GM18909 (cell line): ENCODE data around the gene CD33.

Source experiments
- ATAC-seq: cut with Tn5 transposase; IDR thresholded peaks from one replicate; pipeline ENCODE4 v1.9.1; 2021; ENCODE audit warnings: mild to moderate bottlenecking; ENCODE audit not compliant: unreplicated experiment, poor library complexity

Gene CD33

DNA sequence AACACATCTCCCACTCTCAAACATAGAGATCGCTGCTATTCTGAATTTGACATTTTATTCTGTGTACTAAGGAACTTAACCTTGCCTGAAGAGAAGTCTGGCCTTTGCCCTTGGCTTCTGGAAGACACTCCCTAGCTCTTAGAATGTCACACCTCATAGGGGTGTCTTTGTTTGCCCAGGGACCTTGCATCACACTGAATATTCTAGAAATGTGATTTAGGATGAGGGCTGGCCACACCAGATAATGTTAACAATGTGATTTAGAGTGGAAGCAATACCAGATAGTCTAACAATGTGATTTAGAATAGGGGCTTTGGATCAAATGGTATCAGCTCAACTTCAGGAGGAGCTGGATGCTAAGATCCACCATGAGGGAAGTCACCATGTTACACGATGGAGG lies 32.6 kb downstream of the CD33 start:
- no peak for ATAC-seq

- ATAC-seq: no peak
These were observed 33.6 kb downstream of the CD33 start for GRCh38 chr19:51258165-51259160.

DNA sequence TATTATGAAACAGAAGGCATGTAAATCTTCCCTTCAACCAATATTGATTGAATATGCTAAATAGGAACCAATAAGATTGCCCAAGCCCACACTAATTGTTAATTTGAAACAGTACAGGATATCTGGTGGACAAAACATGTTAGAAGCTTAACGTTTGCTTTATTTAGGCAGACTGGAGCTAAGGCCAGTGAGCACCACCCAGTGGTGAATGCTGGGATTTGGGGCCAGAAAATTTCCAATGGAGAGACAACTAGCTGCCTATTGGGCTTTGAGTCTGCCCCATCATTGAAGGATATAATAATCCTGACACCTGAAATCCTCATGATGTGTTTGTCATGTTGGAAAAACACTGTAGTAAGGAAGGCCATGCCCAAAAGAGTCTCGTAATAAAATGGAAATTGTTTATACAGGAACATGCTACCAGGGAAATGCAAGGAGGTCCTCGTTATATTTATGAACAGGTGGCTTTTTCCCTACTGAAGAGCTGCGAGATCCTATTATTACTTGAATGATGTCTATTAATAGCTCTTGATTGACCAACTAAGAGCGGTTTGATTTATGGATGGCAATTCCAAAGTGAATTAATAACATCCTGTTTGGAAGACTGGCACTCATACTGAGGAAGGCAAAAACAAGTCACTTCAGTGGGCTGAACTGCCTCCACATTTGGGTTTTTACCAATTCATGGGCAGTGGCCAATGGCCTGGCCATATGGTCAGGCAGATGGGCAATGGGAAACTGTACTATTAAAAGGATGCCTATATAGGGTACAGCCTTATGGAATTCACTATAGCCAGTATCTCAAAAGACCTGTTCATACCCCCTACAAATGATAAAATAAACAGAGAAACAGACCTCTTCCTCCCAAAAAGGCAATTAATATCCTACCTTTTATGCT lies 34.7 kb downstream of the CD33 start:
- ATAC-seq: no peak

GRCh38 chr19:51263808-51264207 lies 38.9 kb downstream of the CD33 start:
- no peak for ATAC-seq

DNA sequence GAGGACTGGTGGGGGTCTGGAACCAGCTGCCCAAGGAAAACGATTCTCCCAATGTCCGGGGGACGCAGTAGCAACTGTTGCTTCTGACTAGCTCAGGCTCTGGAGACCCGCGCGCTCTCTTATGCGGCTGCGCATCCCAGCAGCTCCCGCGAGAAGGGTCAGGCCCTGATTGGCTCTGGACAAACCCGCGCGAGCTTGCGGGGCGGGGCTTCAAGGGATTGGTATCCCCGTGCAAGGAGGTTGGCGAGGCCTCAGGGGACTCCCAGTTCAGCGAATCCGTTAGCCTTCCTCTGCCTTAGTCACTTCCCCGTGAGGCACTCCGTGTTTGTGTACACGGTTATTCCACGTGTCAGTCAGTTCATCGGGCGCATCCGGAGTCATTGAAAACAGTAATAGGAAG lies 46.2 kb downstream of the CD33 start:
- no peak for ATAC-seq

- ATAC-seq: no peak
These were observed 47.4 kb downstream of the CD33 start for GRCh38 chr19:51272183-51272810.

DNA sequence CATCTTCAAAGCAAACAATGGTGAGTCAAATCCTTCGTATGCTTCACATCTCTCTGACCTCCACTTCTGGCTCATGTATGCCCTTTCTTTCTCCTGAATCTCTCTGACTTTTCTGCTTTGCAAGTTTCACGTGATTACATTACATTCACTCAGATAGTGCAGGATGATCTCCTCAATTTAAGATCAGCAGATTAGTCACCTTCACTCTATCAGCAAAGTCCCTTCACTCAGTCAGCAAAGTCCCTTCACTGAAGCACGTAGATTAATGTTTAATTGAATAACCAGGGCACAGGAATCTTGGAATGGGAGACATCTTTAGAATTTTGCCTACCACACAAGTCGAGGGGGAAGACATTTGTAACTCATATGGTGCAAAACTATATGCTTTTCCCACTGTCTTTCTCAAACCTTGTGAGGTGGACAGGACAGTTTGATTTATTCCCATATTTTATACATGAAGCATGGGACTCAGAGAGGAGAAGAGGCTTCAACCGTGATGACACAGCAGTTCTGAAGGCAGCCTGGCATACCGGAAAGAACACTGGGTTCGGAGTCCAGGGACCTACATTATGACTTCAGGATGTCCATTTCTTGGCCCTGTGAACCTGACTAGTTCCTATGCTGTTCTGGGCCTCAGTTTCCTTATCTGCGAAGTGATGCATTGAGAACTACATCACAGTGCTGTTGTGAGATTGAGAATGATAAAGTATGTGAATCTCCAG lies 49.3 kb downstream of the CD33 start:
- ATAC-seq: no peak

DNA sequence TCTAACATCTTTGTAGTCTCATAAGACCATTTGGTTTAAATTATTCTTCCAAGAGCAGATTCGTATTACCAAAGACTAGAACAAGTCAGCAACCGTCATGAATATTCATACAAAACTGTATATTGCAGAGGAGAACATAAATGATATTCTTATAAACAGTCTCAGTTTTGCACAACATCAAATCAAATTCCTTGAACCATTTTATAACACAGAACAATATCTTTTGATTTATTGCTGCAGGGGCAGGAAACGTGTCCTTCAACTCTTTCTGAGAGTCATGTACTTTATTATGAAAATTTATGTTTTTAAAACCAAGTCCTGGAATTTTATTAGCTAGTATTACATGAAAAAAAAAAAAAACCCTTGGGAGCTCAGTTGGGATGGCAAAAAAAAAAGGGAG lies 52.2 kb downstream of the CD33 start:
- no peak for ATAC-seq

- ATAC-seq: no peak
These were observed 57.5 kb downstream of the CD33 start for GRCh38 chr19:51282335-51282734.

GRCh38 chr19:51285682-51286081 lies 60.8 kb downstream of the CD33 start:
- ATAC-seq: no peak
